ENCODE data around the gene CHRNA4.

Gene CHRNA4

DNA sequence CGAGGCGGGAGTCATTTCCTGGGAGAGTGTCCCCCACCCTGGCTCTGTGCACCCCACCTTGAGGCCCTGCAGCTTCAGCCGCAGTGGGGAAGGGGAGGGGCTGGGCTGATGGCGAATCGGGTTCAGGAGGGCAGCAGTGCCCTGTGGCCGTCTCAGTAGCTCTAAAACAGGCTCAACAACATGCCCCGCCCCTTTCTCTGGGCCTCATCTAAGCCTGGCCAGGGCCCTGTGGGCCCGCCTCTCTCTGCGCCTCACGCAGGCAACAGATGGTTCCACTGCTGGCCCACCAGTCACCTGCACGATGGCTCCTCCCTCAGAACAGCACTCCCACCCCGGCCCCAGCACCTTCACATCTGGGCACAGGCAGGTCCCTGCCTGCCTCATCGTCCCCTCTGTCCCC is 30.2 kb downstream of the CHRNA4 start:
- ChIA-PET POLR2A (no interaction called here), CTCF (interaction anchor here (2.2 kb wide), 1 partner anchor 21 kb away, joined by 11 read pairs; no protein-coding TSS in a partner anchor)
- H3K4me3 ChIP-seq (ENCODE audit: low read depth, low read length): no peak overlapping the region
- TF ChIP-seq, protein P1, sequence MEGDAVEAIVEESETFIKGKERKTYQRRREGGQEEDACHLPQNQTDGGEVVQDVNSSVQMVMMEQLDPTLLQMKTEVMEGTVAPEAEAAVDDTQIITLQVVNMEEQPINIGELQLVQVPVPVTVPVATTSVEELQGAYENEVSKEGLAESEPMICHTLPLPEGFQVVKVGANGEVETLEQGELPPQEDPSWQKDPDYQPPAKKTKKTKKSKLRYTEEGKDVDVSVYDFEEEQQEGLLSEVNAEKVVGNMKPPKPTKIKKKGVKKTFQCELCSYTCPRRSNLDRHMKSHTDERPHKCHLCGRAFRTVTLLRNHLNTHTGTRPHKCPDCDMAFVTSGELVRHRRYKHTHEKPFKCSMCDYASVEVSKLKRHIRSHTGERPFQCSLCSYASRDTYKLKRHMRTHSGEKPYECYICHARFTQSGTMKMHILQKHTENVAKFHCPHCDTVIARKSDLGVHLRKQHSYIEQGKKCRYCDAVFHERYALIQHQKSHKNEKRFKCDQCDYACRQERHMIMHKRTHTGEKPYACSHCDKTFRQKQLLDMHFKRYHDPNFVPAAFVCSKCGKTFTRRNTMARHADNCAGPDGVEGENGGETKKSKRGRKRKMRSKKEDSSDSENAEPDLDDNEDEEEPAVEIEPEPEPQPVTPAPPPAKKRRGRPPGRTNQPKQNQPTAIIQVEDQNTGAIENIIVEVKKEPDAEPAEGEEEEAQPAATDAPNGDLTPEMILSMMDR (IDR thresholded peaks at IDR 0.05; ENCODE audit: insufficient read depth, low read length, missing control alignments): no peak
- DNase-seq (ENCODE audit: low read depth, low spot score): no peak

- CTCF ChIA-PET: interaction anchor here (2.5 kb wide), 1 partner anchor 21 kb away, joined by 8 read pairs; no protein-coding TSS in a partner anchor
- TF ChIP-seq, protein P1 (IDR thresholded peaks at IDR 0.05; ENCODE audit: insufficient read depth, low read length, missing control alignments): no peak
- no peak overlapping the region for H3K4me3 ChIP-seq (ENCODE audit: low read depth, low read length)
- POLR2A ChIA-PET: no interaction called here
- no peak for DNase-seq (ENCODE audit: low read depth, low spot score)
Measured at GRCh38 chr20:63330084-63330760, 30.9 kb downstream of the CHRNA4 start.

DNA sequence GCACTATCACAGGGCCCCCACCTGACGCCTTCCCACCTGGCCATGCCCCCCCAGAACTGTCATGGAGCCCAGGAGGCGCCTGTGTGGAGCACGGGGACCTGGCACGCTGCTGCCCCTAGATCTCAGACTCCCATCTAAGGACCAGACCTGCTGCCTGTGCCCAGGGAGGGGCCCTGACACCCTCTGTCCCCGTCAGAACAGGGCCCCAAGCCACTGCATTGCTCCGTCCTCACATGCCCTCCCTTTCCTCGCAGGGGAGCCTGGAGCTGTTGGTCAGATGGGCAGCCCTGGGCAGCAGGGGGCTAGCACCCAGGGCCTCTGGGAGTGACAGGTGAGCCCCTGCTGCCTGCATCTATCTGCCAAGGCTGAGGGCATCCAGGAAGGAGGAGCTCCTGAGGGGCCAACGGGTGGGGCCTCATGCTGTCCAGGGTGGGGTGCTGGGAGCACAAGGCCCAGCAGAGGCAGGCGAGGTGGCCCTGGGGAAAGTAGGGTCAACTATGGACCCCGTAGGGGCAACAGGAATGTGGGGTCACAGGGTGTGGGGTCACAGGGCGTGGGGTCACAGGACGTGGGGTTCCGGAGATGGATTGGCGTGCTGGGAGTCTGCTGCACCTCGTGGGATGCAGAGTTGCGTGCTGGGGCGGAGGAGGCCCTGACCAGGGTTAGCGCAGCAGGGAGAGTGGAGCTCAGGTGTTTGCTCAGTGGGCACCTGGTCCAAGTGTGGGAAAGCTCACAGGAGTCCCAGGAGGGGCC is 31.6 kb downstream of the CHRNA4 start:
- ChIA-PET POLR2A (no interaction called here), CTCF (interaction anchor here (2.5 kb wide), 1 partner anchor 20 kb away, joined by 8 read pairs; no protein-coding TSS in a partner anchor)
- TF ChIP-seq, protein P1 (IDR thresholded peaks at IDR 0.05; ENCODE audit: insufficient read depth, low read length, missing control alignments): no peak
- no peak for DNase-seq (ENCODE audit: low read depth, low spot score)
- no peak overlapping the region for H3K4me3 ChIP-seq (ENCODE audit: low read depth, low read length)

- POLR2A ChIA-PET: no interaction called here
- TF ChIP-seq, protein P1 (IDR thresholded peaks at IDR 0.05; ENCODE audit: insufficient read depth, low read length, missing control alignments): no peak
- CTCF ChIA-PET: interaction anchor here (2.5 kb wide), 1 partner anchor 20 kb away, joined by 8 read pairs; no protein-coding TSS in a partner anchor
- DNase-seq (ENCODE audit: low read depth, low spot score): no peak
- H3K4me3 ChIP-seq (ENCODE audit: low read depth, low read length): no peak overlapping the region
Measured at GRCh38 chr20:63328718-63329275, 32.4 kb downstream of the CHRNA4 start.

DNA sequence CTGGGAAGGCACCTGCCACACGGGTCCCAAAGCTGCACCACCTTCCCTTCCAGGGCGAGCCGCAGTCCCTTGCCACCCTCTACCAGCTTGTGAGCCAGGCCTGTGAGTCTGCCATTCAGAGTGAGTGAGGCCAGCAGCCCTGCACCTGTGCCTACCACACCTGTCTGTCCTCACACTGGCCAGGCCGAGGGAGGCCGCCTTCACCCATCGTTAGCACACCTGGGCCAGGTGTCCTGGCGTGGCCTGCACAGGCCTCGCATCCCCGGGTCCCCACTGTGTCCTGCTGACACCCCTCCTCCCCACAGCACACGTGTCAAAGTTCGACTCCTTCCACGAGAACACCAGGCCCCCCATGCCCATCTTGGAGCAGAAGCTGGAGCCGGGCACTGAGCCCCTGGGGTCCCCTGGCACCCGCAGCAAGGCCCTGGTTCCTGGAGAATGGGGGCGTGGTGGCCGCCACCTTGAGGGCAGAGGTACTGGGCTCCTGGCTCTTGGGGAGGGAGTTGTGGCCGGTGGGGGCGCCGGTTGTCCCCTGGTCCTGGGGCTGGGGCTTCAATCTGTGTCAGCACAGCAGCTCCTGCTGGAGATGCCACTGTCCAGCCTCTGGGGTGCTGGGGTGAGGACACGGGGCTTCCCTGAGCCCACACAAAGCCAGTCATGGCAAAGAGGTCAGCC is 33.0 kb downstream of the CHRNA4 start:
- TF ChIP-seq, protein P1 (IDR thresholded peaks at IDR 0.05; ENCODE audit: insufficient read depth, low read length, missing control alignments): no peak
- POLR2A ChIA-PET: interaction anchor here (0.6 kb wide), 1 partner anchor 29 kb away, joined by 3 read pairs; no protein-coding TSS in a partner anchor
- CTCF ChIA-PET: interaction anchor here (2.5 kb wide), 1 partner anchor 19 kb away, joined by 8 read pairs; no protein-coding TSS in a partner anchor
- DNase-seq (ENCODE audit: low read depth, low spot score): no peak
- no peak overlapping the region for H3K4me3 ChIP-seq (ENCODE audit: low read depth, low read length)

Measured in AG04449 (cell line).